Measurements from ENCODE around the gene KCNMA1. TPM values are rescaled to one million over a fixed set of nuclear protein-coding genes. Genes with fewer than 3 reads are reported as not detected.

Gene KCNMA1
- total RNA-seq, 2 donors from 2014 or later: 23.2 to 44.5 TPM

- Histone ChIP-seq H3K9ac (ENCODE audit: low read depth in 2 of 2, low read length in 2 of 2) (no peak overlapping the region), H3K4me1 (no peaks in the 10 kb centered on the region), H3K4me3 (no peak overlapping the region), H3K27me3 (no peaks in the 10 kb centered on the region), H3K36me3 (no peaks in the 10 kb centered on the region), H3K9me3 (no peaks in the 10 kb centered on the region), H3K27ac (no peak overlapping the region)
- intact Hi-C loops (cut with DNase I): no loop called here
- TF ChIP-seq CTCF (IDR thresholded peaks at IDR 0.05): no peak
- no peak for DNase-seq
These were observed 44.9 kb upstream of the KCNMA1 start for GRCh38 chr10:77682393-77683087.

GRCh38 chr10:77681839-77682238, 44.2 kb upstream of the KCNMA1 start:
- H3K4me3 ChIP-seq: no peak overlapping the region
- H3K36me3 ChIP-seq: no peaks in the 10 kb centered on the region
- no peak for DNase-seq
- H3K4me1 ChIP-seq: no peaks in the 10 kb centered on the region
- intact Hi-C loops (cut with DNase I): no loop called here
- no peak overlapping the region for H3K9ac ChIP-seq (ENCODE audit: low read depth in 2 of 2, low read length in 2 of 2)
- no peak overlapping the region for H3K27ac ChIP-seq
- TF ChIP-seq CTCF (IDR thresholded peaks at IDR 0.05): no peak
- H3K9me3 ChIP-seq: no peaks in the 10 kb centered on the region
- H3K27me3 ChIP-seq: no peaks in the 10 kb centered on the region

- intact Hi-C loops (cut with DNase I): no loop called here
- no peaks in the 10 kb centered on the region for H3K4me1 ChIP-seq
- no peak for TF ChIP-seq CTCF (IDR thresholded peaks at IDR 0.05)
- H3K4me3 ChIP-seq: no peak overlapping the region
- H3K27me3 ChIP-seq: no peaks in the 10 kb centered on the region
- no peaks in the 10 kb centered on the region for H3K36me3 ChIP-seq
- H3K9me3 ChIP-seq: no peaks in the 10 kb centered on the region
- DNase-seq: no peak
- no peak overlapping the region for H3K9ac ChIP-seq (ENCODE audit: low read depth in 2 of 2, low read length in 2 of 2)
- H3K27ac ChIP-seq: no peak overlapping the region
These were observed 43.2 kb upstream of the KCNMA1 start for GRCh38 chr10:77680811-77681210.

- no peak overlapping the region for H3K9ac ChIP-seq (ENCODE audit: low read depth in 2 of 2, low read length in 2 of 2)
- H3K27ac ChIP-seq: no peak overlapping the region
- H3K9me3 ChIP-seq: no peaks in the 10 kb centered on the region
- no peak for TF ChIP-seq CTCF (IDR thresholded peaks at IDR 0.05)
- H3K27me3 ChIP-seq: no peaks in the 10 kb centered on the region
- no peaks in the 10 kb centered on the region for H3K36me3 ChIP-seq
- no peaks in the 10 kb centered on the region for H3K4me1 ChIP-seq
- intact Hi-C loops (cut with DNase I): no loop called here
- no peak for DNase-seq
- H3K4me3 ChIP-seq: no peak overlapping the region
These were observed 42.5 kb upstream of the KCNMA1 start for GRCh38 chr10:77680065-77680464.

GRCh38 chr10:77679217-77679616, 41.6 kb upstream of the KCNMA1 start:
- Histone ChIP-seq H3K27ac (no peak overlapping the region), H3K4me1 (no peaks in the 10 kb centered on the region), H3K36me3 (no peaks in the 10 kb centered on the region), H3K27me3 (no peaks in the 10 kb centered on the region), H3K9ac (ENCODE audit: low read depth in 2 of 2, low read length in 2 of 2) (no peak overlapping the region), H3K4me3 (no peak overlapping the region), H3K9me3 (no peaks in the 10 kb centered on the region)
- no peak for TF ChIP-seq CTCF (IDR thresholded peaks at IDR 0.05)
- intact Hi-C loops (cut with DNase I): no loop called here
- no peak for DNase-seq
